DMS53 treated with DMSO at 0.1 percent for 48 hours (cell line): ENCODE data around the gene SULF2.

Experiments
- DNase-seq: peaks from one replicate; lab custom pipeline; 2025; ENCODE audit not compliant: unreplicated experiment; lab: John Stamatoyannopoulos, UW

SULF2 gene

GRCh38 chr20:47784599-47785310 lies 526 bp downstream of the SULF2 start:
- no peak for DNase-seq

GRCh38 chr20:47783828-47784598 lies 1.3 kb downstream of the SULF2 start:
- DNase-seq = no peak

DNA sequence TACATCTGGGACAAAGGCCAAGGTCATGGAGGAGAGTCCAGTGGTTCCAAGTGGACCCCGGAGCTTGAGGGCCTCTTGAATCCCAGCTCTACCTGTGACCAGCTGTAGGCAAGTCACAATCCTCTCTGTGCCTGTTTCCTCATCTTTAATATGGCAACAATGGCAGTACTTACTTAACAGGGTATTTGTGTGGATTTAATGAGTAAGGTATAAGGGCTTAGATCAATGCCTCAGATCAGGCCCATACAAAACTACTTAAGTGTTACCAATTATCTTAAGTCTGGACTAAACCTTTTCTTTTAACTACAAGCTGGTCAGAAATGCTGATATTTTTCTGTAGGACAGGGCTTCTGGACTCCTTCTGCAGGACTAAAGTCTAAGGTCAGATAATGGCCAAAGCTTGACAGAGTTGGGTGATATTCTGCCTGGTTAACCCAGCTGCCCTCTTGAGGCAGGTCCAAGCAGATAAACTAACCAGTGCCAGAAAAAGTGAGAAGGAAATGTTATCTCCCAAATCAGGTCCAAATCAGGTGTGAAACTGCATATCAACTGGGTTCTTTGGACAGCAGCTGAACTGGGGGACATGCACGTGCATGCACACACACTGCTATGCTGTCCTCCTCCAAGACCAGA lies 2.2 kb downstream of the SULF2 start:
- DNase-seq = no peak

GRCh38 chr20:47782076-47782475 lies 3.2 kb downstream of the SULF2 start:
- DNase-seq = no peak

GRCh38 chr20:47781632-47782031 lies 3.6 kb downstream of the SULF2 start:
- no peak for DNase-seq

DNA sequence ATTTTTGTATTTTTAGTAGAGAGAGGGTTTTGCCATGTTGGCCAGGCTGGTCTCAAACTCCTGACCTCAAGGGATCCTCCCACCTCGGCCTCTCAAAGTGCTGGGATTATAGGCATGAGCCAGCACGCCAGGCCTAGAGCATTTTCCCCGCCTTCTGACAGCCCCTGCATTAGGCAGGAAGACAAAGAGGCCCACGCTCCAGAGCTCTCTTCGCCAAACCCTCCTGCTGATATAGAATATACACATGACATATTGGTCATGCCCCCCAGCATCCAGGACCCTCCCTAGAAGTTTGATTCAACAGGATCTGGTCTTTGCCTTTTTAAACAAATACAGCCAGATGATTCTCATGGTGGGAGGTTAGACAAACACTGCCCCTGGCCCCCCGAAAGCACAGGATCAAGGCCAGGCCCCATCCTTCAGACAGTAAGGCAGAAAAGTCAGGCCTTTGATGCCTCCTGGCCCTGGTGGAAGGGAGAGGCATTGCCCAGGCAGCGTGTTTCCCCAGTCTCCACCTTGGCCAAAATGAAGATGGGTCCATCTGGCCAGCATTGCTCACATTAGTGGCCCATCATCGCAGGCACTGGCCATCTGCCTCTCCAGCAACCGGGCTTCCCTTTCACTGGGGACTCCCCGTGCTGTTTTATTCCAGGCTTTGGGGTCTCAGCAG lies 4.4 kb downstream of the SULF2 start:
- DNase-seq = no peak

GRCh38 chr20:47778398-47779354 lies 6.6 kb downstream of the SULF2 start:
- DNase-seq = no peak

GRCh38 chr20:47777220-47777619 lies 8.1 kb downstream of the SULF2 start:
- DNase-seq = no peak

DNA sequence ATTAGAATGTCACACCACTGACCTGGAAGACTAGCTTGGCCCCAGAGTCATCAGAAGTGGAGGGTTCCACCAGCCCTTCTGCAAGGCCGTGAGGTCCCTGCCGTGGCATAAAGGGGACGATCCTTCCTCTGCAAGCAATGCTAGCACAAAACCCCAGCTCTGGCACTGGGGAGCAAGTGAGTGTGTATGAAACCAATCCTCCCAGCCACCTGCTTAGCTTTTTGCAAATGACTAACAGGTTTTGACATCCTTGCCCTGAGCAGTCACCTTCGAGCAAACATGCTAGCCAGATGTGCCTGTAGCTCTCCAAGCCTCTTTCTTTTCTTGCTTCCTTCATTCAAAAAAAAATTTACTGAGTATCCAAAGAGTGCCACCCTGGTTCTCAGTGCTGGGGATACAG lies 8.6 kb downstream of the SULF2 start:
- no peak for DNase-seq

- no peak for DNase-seq
Observed at GRCh38 chr20:47775841-47776240, 9.4 kb downstream of the SULF2 start.

DNA sequence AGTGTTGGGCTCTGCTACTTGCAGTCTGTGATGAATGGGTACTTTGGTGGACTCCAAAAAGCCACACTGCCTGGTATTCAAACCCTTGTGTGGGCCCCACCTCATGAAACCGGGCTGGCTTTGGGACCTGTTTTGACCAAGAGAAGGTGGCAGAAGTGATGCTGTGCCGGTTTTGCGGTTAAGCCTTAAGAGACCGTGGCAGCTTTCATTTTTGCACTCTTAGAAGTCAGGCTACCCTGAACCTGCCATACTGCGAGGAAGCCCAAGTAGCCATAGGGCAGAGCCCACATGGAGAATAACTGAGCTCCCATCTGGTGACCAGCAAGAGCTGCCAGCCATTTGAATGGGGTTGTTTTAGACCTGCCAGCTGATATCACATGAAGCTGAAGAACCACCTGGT lies 10.2 kb downstream of the SULF2 start:
- DNase-seq = no peak

DNA sequence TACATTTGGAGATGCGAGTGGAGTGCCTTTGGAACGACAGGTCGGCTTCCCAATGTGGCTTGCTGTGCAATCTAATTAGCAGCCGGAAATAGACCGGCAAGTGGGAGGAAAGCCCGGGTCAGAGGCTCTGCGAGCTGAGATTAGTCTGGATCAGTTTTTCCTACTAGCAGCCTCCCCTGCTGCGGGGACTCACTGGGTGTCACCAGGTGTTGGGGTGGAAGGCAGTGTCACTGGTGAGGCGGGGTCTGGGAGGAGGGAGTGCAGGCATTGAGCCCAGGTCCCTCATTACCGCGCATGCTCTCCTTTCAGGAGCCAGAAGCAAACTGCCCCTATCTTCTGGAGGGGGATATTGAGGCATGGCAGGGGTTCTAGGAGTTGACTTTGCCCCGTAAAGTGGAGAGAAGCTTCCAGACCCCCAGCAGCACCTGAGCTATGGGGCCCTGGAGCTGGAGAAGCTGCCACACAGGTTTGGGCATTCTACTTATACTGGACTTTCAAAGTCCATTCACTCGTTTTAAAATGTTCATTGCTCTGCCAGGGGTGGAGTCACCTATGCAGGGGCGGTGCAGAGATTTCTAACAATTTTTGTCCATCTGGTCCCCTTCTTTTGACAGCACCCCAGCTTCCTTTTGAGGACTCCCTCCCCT lies 11.0 kb downstream of the SULF2 start:
- DNase-seq = no peak

GRCh38 chr20:47773371-47773786 lies 11.9 kb downstream of the SULF2 start:
- no peak for DNase-seq

- no peak for DNase-seq
Observed at GRCh38 chr20:47770935-47771334, 14.3 kb downstream of the SULF2 start.

DNA sequence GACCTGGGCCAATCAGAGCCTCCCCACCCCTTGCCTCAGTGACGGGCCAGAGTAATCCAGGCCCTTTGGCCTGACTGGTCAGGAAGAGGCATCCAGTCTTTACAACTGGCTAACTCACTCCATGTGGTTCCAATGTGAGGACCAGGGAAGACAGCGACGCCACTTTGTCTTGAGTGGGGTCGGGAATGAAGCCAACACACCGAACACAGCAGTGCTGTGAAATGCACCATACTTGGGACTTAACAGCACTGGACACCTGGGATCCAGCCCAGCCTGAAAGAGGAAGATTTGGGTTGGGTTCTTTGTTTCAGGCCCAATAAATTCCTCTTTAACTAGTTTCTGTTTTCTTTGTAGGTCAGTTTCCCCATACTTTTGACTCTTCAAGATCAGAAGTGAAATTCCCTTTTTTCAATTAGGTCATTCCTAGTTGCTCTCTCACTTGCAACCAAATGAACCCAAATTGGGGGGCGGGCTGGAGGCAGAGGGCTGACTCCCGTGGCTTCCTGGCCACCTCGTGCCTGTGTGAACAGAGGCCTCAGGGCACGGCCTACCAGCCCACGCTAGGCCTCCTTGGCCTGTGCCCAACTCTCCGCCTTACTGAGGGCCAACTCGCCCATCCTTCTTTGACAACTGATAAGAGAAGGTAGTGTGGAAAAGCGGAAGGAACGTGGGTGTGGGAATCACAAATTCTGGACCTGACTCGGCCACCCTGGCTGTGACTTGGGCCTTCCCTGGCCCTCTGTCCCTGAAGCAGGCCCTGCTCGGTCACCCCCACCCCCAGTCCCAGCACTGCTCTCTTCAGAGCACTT lies 17.1 kb downstream of the SULF2 start:
- no peak for DNase-seq

GRCh38 chr20:47765691-47766594 lies 19.3 kb downstream of the SULF2 start:
- no peak for DNase-seq

- no peak for DNase-seq
Observed at GRCh38 chr20:47765271-47765670, 20.0 kb downstream of the SULF2 start.

DNA sequence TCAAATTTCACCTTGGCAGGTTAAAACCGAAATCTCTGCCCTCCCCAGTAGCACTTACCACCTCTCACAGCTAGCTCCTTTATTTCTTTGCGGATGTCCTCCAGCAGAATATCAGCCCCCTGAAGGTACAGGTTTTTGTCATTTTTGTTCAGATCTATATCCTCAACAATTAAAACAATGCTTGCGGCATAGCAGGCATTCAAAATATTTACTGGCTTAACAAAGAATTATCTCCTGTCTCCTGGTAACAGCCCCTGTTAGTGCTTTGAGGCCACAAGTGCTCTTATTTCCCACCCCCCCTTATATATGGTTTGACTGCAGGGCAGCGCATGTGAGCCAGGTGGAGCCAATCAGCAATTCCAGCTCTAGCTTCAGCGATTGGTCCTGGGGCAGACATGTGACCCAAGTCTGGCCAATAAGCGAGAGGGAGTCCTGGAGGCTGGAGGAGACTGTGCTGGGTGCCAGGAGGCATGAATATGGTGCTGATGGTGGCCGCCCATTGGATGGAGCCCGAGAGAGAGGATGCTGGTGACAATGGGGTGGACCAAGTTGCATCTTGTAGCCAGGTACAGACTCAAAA lies 21.0 kb downstream of the SULF2 start:
- no peak for DNase-seq
